ENCODE measurements around the gene TAX1BP1. TPM values are rescaled to one million over a fixed set of nuclear protein-coding genes. Genes with fewer than 3 reads are reported as not detected.

The TAX1BP1 gene
- total and polyA plus RNA-seq, 2 experiments from 2014 or later: 98.1 to 137 TPM

DNA sequence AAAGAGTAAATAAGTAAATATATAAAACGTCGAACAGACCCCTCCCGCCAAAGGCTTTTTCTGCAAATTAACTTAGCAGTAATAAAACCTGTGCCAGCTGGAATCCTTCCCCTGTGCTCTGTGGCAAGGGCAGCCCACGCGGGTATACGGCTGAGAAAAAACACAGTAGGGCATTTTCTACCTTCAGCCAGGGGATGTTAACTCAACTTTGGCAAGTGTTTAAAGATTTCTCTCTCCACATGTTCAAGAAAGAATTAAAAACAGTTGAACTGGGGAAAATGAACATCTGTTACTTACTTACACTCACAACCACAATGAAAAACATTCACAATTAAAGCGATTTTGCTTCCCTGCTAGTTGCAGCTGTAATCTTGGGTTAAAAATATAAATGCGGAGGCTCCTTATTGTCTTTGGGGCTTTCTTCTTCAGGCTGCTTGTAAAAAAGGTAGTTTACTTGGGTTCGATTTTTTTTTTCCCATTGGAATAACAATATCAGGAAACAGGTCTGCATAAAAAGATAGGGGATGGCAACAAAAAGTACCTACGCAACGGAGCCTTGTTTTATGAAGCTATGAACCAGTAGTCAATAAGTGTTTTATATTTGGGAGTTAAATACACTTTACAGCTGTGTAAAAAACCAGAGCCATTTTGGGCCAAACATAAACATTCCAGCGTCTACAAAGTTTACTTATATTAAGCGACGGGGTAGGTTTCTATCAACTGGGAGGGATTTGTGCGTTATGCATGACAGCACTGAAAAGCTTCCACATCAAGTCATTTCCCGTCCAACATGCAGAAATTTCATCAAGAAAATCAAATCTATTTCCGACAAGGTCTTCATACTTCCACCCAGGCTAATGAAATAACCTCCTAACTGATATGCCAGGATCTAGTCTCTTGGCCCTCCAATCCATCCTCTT is 132.7 kb downstream of the TAX1BP1 start:
- no peaks in the 10 kb centered on the region for H3K9me2 ChIP-seq (ENCODE audit: insufficient read depth)
- DNase-seq: peak; percentile 24
- H3F3A ChIP-seq (ENCODE audit: insufficient read depth): peaks cover 11% of the 10 kb centered on the region; the same call in 1 of the 2 replicates
- no peaks in the 10 kb centered on the region for H3K79me2 ChIP-seq (ENCODE audit: insufficient read depth)
- 35 to 40% methylated on average over 17 of the region's 17 CpGs for WGBS, 2 experiments (ENCODE audit: low coverage in 1 of 2, low lambda C conversion rate in 2 of 2, missing lambda C conversion rate in 2 of 2)
- no peak for TF ChIP-seq EZH2 (IDR thresholded peaks at IDR 0.05; ENCODE audit: insufficient read depth, poor library complexity, severe bottlenecking)
- no peak for TF ChIP-seq EZH2phosphoT487 (IDR thresholded peaks at IDR 0.05; ENCODE audit: insufficient read depth, low read depth)
- H3K4me1 ChIP-seq (ENCODE audit: insufficient read depth): peaks cover 13% of the 10 kb centered on the region; the same call in 1 of the 2 replicates
- no peak overlapping the region for H3K9ac ChIP-seq
- no peak overlapping the region; the same call in 1 of the 2 replicates for H2AFZ ChIP-seq
- in situ Hi-C loops (cut with MboI): no loop called here
- no peak overlapping the region for H3K27ac ChIP-seq
- H3K9me3 ChIP-seq (ENCODE audit: low read depth): no peaks in the 10 kb centered on the region
- H3K4me3 ChIP-seq: no peak overlapping the region
- H3K27me3 ChIP-seq (replicated peaks; ENCODE audit: insufficient read depth): no peaks in the 10 kb centered on the region
- H3K36me3 ChIP-seq (ENCODE audit: low read depth): no peaks in the 10 kb centered on the region
- H4K20me1 ChIP-seq (ENCODE audit: insufficient read depth): no peaks in the 10 kb centered on the region
- peak overlapping the region; percentile 37 for H3K4me2 ChIP-seq (ENCODE audit: unreplicated experiment)

DNA sequence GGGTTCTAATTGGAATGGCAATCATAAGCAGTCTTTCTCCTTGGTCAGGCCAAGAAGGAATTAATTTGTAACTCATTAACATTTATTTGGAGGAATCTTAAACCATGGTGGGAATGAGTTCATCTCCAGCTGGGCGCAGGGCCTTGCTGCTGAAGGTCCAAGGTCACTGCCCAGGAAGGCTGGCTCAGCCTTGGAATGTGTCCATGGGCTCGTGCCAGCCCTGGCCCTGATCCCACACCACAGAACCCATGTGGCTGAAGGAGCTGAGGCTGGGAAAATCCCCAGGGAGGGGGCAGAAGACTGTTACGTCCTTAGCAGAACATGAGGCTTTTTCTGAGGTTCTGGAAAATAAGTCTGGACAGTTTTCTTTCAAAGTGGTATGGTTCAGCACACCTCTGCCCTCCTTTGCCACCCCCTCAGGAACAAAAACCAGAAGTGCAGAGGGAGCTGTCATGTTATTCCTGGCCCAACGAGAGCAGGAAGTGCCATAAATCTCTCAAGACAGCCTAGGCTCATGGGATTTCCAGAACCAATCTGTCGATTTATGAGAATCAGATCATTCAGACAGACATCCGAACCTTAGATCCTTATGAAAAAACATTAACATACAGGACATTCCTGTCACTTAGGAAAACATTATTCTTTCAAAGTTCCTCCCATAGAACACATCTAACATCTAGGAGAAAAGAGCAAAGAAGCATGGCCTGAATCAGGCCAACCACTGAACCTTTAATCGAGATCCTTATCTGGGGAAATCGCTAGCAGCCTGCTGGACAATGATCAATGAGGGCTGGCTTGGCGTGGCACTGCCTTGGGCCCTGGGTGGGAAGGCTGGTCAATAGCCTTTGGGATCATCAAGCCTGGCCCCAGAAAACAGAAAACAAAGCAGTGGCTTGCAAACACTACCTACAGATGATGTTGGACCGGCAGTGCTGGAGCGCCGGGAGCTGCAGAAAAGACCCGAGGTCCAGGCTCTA is 134.3 kb downstream of the TAX1BP1 start:
- Histone ChIP-seq H3K9me2 (ENCODE audit: insufficient read depth) (no peaks in the 10 kb centered on the region), H3K4me2 (ENCODE audit: unreplicated experiment) (no peak overlapping the region), H3K79me2 (ENCODE audit: insufficient read depth) (no peaks in the 10 kb centered on the region), H3K9me3 (ENCODE audit: low read depth) (no peaks in the 10 kb centered on the region), H3K27me3 (replicated peaks; ENCODE audit: insufficient read depth) (no peaks in the 10 kb centered on the region), H3K27ac (no peak overlapping the region), H3K4me3 (no peak overlapping the region), H2AFZ (no peak overlapping the region), H3K9ac (no peak overlapping the region), H3K36me3 (ENCODE audit: low read depth) (no peaks in the 10 kb centered on the region), H4K20me1 (ENCODE audit: insufficient read depth) (no peaks in the 10 kb centered on the region), H3K4me1 (ENCODE audit: insufficient read depth) (peaks cover 13% of the 10 kb centered on the region; the same call in 1 of the 2 replicates), H3F3A (ENCODE audit: insufficient read depth) (peaks cover 11% of the 10 kb centered on the region; the same call in 1 of the 2 replicates)
- 59 to 60% methylated on average over 13 of the region's 13 CpGs for WGBS, 2 experiments (ENCODE audit: low coverage in 1 of 2, low lambda C conversion rate in 2 of 2, missing lambda C conversion rate in 2 of 2)
- in situ Hi-C loops (cut with MboI): no loop called here
- TF ChIP-seq EZH2phosphoT487 (IDR thresholded peaks at IDR 0.05; ENCODE audit: insufficient read depth, low read depth): no peak
- DNase-seq: peak; percentile 41

DNA sequence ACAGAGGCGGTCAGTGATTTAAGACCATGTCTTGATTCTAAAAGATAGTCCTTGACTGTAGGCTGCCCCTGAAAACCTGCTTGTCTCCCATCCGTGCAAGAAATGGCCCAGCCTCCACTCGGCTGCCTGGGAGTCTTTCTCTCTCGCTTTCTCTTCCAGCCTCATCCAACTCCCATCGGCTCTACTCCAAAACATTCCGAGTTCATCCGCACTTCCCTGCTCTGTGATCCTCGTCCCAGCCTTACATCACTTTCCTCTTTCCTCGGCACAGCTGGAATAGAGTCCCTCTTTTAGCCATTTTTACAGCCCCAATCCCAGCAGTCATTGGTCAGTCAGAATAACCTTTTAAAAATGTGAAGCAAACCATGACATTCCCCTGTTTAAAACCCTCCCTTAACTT is 135.1 kb downstream of the TAX1BP1 start:
- Histone ChIP-seq H2AFZ (no peak overlapping the region), H3K27ac (no peak overlapping the region), H3K9me3 (ENCODE audit: low read depth) (no peaks in the 10 kb centered on the region), H3K9ac (no peak overlapping the region), H3K4me3 (no peak overlapping the region), H3K4me1 (ENCODE audit: insufficient read depth) (peaks cover 13% of the 10 kb centered on the region; the same call in 1 of the 2 replicates), H3K9me2 (ENCODE audit: insufficient read depth) (no peaks in the 10 kb centered on the region), H3F3A (ENCODE audit: insufficient read depth) (peaks cover 11% of the 10 kb centered on the region; the same call in 1 of the 2 replicates), H4K20me1 (ENCODE audit: insufficient read depth) (no peaks in the 10 kb centered on the region), H3K79me2 (ENCODE audit: insufficient read depth) (no peaks in the 10 kb centered on the region), H3K4me2 (ENCODE audit: unreplicated experiment) (no peak overlapping the region), H3K27me3 (replicated peaks; ENCODE audit: insufficient read depth) (no peaks in the 10 kb centered on the region), H3K36me3 (ENCODE audit: low read depth) (no peaks in the 10 kb centered on the region)
- no peak for TF ChIP-seq EZH2 (IDR thresholded peaks at IDR 0.05; ENCODE audit: insufficient read depth, poor library complexity, severe bottlenecking)
- TF ChIP-seq EZH2phosphoT487 (IDR thresholded peaks at IDR 0.05; ENCODE audit: insufficient read depth, low read depth): no peak
- in situ Hi-C loops (cut with MboI): no loop called here
- DNase-seq: no peak
- 48 to 50% methylated on average over 9 of the region's 9 CpGs for WGBS, 2 experiments (ENCODE audit: low coverage in 1 of 2, low lambda C conversion rate in 2 of 2, missing lambda C conversion rate in 2 of 2)

DNA sequence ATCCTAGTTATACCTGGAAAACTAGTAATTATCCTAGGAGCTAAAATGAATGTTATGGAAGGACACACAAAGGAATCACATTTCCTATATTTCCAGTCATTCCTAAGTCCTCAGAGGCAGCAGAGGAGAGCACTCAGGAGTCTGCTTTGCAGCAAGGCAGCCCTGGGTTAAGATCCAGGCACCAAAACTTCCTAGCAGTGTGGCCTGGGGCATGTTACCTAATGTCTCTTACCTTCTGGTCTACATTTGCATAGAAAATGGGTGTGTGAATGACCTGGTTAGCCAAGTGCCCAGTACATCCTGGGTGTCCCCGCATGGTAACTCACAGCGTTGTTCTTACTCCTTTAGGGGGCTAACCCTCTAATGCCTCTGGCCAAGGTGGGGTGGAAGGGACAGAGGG is 135.9 kb downstream of the TAX1BP1 start:
- H3K27me3 ChIP-seq (replicated peaks; ENCODE audit: insufficient read depth): no peaks in the 10 kb centered on the region
- H2AFZ ChIP-seq: no peak overlapping the region
- DNase-seq: no peak
- H3K79me2 ChIP-seq (ENCODE audit: insufficient read depth): no peaks in the 10 kb centered on the region
- no peak overlapping the region for H3K9ac ChIP-seq
- H3K4me2 ChIP-seq (ENCODE audit: unreplicated experiment): no peak overlapping the region
- no peak for TF ChIP-seq EZH2 (IDR thresholded peaks at IDR 0.05; ENCODE audit: insufficient read depth, poor library complexity, severe bottlenecking)
- TF ChIP-seq EZH2phosphoT487 (IDR thresholded peaks at IDR 0.05; ENCODE audit: insufficient read depth, low read depth): no peak
- no peak overlapping the region for H3K4me3 ChIP-seq
- no peaks in the 10 kb centered on the region for H4K20me1 ChIP-seq (ENCODE audit: insufficient read depth)
- no peaks in the 10 kb centered on the region for H3K9me2 ChIP-seq (ENCODE audit: insufficient read depth)
- no peaks in the 10 kb centered on the region for H3K9me3 ChIP-seq (ENCODE audit: low read depth)
- H3K4me1 ChIP-seq (ENCODE audit: insufficient read depth): peaks cover 13% of the 10 kb centered on the region; the same call in 1 of the 2 replicates
- H3F3A ChIP-seq (ENCODE audit: insufficient read depth): peaks cover 11% of the 10 kb centered on the region; the same call in 1 of the 2 replicates
- 96 to 100% methylated on average over 2 of the region's 2 CpGs for WGBS, 2 experiments (ENCODE audit: low coverage in 1 of 2, low lambda C conversion rate in 2 of 2, missing lambda C conversion rate in 2 of 2)
- in situ Hi-C loops (cut with MboI): no loop called here
- no peak overlapping the region for H3K27ac ChIP-seq
- H3K36me3 ChIP-seq (ENCODE audit: low read depth): no peaks in the 10 kb centered on the region

Measured in GM23248 (cell line).